GM21390 (cell line): Measurements from ENCODE around the gene PDGFRB.

Experiments used
- ATAC-seq: cut with Tn5 transposase; IDR thresholded peaks from one replicate; pipeline ENCODE4 v1.9.1; 2021; ENCODE audit not compliant: unreplicated experiment

PDGFRB gene

GRCh38 chr5:150118561-150119229, 37.0 kb downstream of the PDGFRB start:
- no peak for ATAC-seq

- no peak for ATAC-seq
Observed at GRCh38 chr5:150117945-150118560, 37.6 kb downstream of the PDGFRB start.

- no peak for ATAC-seq
Observed at GRCh38 chr5:150116667-150117400, 38.8 kb downstream of the PDGFRB start.

GRCh38 chr5:150114773-150115408, 40.8 kb downstream of the PDGFRB start:
- no peak for ATAC-seq

GRCh38 chr5:150114102-150114641, 41.5 kb downstream of the PDGFRB start:
- no peak for ATAC-seq

- no peak for ATAC-seq
Observed at GRCh38 chr5:150113047-150113744, 42.4 kb downstream of the PDGFRB start.

GRCh38 chr5:150112201-150113046, 43.2 kb downstream of the PDGFRB start:
- no peak for ATAC-seq

GRCh38 chr5:150111122-150111521, 44.5 kb downstream of the PDGFRB start:
- ATAC-seq, result no peak

- no peak for ATAC-seq
Observed at GRCh38 chr5:150109921-150110320, 45.7 kb downstream of the PDGFRB start.

- no peak for ATAC-seq
Observed at GRCh38 chr5:150108711-150109514, 46.7 kb downstream of the PDGFRB start.

GRCh38 chr5:150107909-150108447, 47.7 kb downstream of the PDGFRB start:
- ATAC-seq, result no peak

- ATAC-seq, result no peak
Observed at GRCh38 chr5:150106674-150107426, 48.8 kb downstream of the PDGFRB start.

GRCh38 chr5:150105928-150106615, 49.6 kb downstream of the PDGFRB start:
- no peak for ATAC-seq

- no peak for ATAC-seq
Observed at GRCh38 chr5:150104550-150104870, 51.1 kb downstream of the PDGFRB start.

GRCh38 chr5:150103678-150104549, 51.7 kb downstream of the PDGFRB start:
- ATAC-seq, result no peak

- ATAC-seq, result no peak
Observed at GRCh38 chr5:150101023-150101422, 54.6 kb downstream of the PDGFRB start.

- ATAC-seq, result no peak
Observed at GRCh38 chr5:150097152-150097551, 58.5 kb downstream of the PDGFRB start.
